SU-DHL-6 (cell line): Measurements from ENCODE around the gene MAPK10.

ENCODE experiments used
- H2AFZ ChIP-seq: fragments of 200-600 bp; sonication (generic); 2 replicates; pipeline ENCODE4 v1.6.1; 2014; ENCODE audit warnings: low read depth, mild to moderate bottlenecking, moderate library complexity, mixed read lengths, antibody characterized with exemption, low read length; ENCODE audit not compliant: severe bottlenecking
- H3F3A ChIP-seq: fragments of 200-600 bp; shearing (Covaris generic); 2 replicates; pipeline ENCODE4 v1.6.0; 2016; ENCODE audit warnings: antibody characterized with exemption, mild to moderate bottlenecking; ENCODE audit not compliant: insufficient read depth
- H3K27ac ChIP-seq: fragments of 200-600 bp; sonication (generic); 2 replicates; pipeline ENCODE4 v1.5.1; 2016; ENCODE audit warnings: low read depth, mild to moderate bottlenecking, low read length, moderate library complexity, mixed read lengths
- H3K27me3 ChIP-seq: fragments of 200-600 bp; sonication (generic), shearing (Covaris generic); 2 replicates; pipeline ENCODE4 v1.6.0; 2014; ENCODE audit warnings: mild to moderate bottlenecking, low read length
- H3K36me3 ChIP-seq: fragments of 200-600 bp; sonication (generic); 2 replicates; pipeline ENCODE4 v1.6.1; 2014; ENCODE audit warnings: mild to moderate bottlenecking, low read length, mixed read lengths
- H3K4me2 ChIP-seq: fragments of 300-600, 200-600 bp; shearing (Covaris generic), sonication (generic); 2 replicates; pipeline ENCODE4 v1.6.0; 2014; ENCODE audit warnings: low read length, low read depth, mild to moderate bottlenecking; ENCODE audit not compliant: poor library complexity, severe bottlenecking
- H3K4me3 ChIP-seq: fragments of 200-600 bp; sonication (generic); 2 replicates; pipeline ENCODE4 v1.5.1; 2014; ENCODE audit warnings: antibody characterized with exemption, low read length, mild to moderate bottlenecking, mixed read lengths; ENCODE audit not compliant: insufficient read depth, poor library complexity, severe bottlenecking
- H3K79me2 ChIP-seq: fragments of 200-600 bp; sonication (generic); 2 replicates; pipeline ENCODE4 v1.6.1; 2014; ENCODE audit warnings: mild to moderate bottlenecking, low read length, moderate library complexity; ENCODE audit not compliant: insufficient read depth
- H3K9ac ChIP-seq: fragments of 200-600 bp; sonication (generic); 2 replicates; pipeline ENCODE4 v1.7.0; 2014; ENCODE audit warnings: mild to moderate bottlenecking, low read length
- H3K9me2 ChIP-seq: fragments of 200-600 bp; sonication (generic); replicated peaks from 2 replicates; pipeline ENCODE4 v1.6.1; 2014; ENCODE audit warnings: low read length; ENCODE audit not compliant: insufficient read depth
- H3K9me3 ChIP-seq: fragments of 200-600 bp; sonication (generic); 2 replicates; pipeline ENCODE4 v1.6.1; 2014; ENCODE audit warnings: low read length, mixed read lengths; ENCODE audit not compliant: insufficient read depth
- H4K20me1 ChIP-seq: fragments of 200-600 bp; sonication (generic); 2 replicates; pipeline ENCODE4 v1.6.1; 2014; ENCODE audit warnings: low read depth, mild to moderate bottlenecking, antibody characterized with exemption, low read length, moderate library complexity, mixed read lengths
- EZH2phosphoT487 ChIP-seq: fragments of 200-600 bp; sonication (generic), shearing (Covaris generic); conservative IDR thresholded peaks from 2 replicates; pipeline ENCODE4 v1.6.1; 2018; ENCODE audit warnings: mild to moderate bottlenecking, antibody characterized with exemption, low read length, moderate library complexity, mixed read lengths
- TF ChIP-seq, protein P1 (sequence below): fragments of 200-600 bp; sonication (generic); IDR thresholded peaks from one replicate; pipeline ENCODE4 v1.5.1; 2017; ENCODE audit warnings: antibody characterized with exemption, mild to moderate bottlenecking, low read length, moderate library complexity; ENCODE audit not compliant: insufficient read depth, poor library complexity, severe bottlenecking

Gene MAPK10

GRCh38 chr4:86107112-86107511, 252.7 kb downstream of the MAPK10 start:
- Histone ChIP-seq H4K20me1 (no peaks in the 10 kb centered on the region), H3K9ac (no peak overlapping the region), H3K27me3 (no peaks in the 10 kb centered on the region), H3F3A (no peaks in the 10 kb centered on the region), H2AFZ (no peak overlapping the region), H3K4me2 (no peak overlapping the region), H3K79me2 (no peaks in the 10 kb centered on the region), H3K9me2 (no peaks in the 10 kb centered on the region), H3K4me3 (no peak overlapping the region), H3K9me3 (no peaks in the 10 kb centered on the region), H3K36me3 (no peaks in the 10 kb centered on the region), H3K27ac (no peak overlapping the region)
- TF ChIP-seq, protein P1, sequence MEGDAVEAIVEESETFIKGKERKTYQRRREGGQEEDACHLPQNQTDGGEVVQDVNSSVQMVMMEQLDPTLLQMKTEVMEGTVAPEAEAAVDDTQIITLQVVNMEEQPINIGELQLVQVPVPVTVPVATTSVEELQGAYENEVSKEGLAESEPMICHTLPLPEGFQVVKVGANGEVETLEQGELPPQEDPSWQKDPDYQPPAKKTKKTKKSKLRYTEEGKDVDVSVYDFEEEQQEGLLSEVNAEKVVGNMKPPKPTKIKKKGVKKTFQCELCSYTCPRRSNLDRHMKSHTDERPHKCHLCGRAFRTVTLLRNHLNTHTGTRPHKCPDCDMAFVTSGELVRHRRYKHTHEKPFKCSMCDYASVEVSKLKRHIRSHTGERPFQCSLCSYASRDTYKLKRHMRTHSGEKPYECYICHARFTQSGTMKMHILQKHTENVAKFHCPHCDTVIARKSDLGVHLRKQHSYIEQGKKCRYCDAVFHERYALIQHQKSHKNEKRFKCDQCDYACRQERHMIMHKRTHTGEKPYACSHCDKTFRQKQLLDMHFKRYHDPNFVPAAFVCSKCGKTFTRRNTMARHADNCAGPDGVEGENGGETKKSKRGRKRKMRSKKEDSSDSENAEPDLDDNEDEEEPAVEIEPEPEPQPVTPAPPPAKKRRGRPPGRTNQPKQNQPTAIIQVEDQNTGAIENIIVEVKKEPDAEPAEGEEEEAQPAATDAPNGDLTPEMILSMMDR, result no peak
- no peak for TF ChIP-seq EZH2phosphoT487

GRCh38 chr4:86106475-86106874, 253.4 kb downstream of the MAPK10 start:
- H3F3A ChIP-seq, result no peaks in the 10 kb centered on the region
- TF ChIP-seq, protein P1, result no peak
- TF ChIP-seq EZH2phosphoT487, result no peak
- no peaks in the 10 kb centered on the region for H3K9me2 ChIP-seq
- no peaks in the 10 kb centered on the region for H3K9me3 ChIP-seq
- no peak overlapping the region for H3K4me3 ChIP-seq
- H3K36me3 ChIP-seq, result no peaks in the 10 kb centered on the region
- H3K27me3 ChIP-seq, result no peaks in the 10 kb centered on the region
- H3K27ac ChIP-seq, result no peak overlapping the region
- no peak overlapping the region for H3K4me2 ChIP-seq
- H2AFZ ChIP-seq, result no peak overlapping the region
- H3K9ac ChIP-seq, result no peak overlapping the region
- no peaks in the 10 kb centered on the region for H4K20me1 ChIP-seq
- no peaks in the 10 kb centered on the region for H3K79me2 ChIP-seq

DNA sequence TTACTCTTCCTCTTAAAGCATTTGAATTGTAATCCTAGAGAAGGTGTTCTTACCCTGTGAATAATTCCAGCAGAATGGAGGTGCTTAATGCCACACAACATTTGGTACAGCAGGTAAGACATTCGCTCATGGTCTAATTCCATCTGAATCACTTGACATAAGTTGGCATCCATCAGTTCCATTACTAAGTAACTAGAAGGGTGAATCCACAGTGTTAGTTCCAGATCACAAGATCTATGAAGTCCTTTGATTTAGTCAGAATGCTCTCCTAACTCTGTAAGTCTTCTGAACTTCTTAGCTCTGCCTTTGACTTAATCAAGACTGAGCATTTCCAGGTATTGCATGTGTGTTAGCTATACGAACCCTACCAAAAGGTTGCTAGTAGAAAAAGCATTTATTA, 258.0 kb downstream of the MAPK10 start:
- Histone ChIP-seq H4K20me1 (no peaks in the 10 kb centered on the region), H3F3A (no peaks in the 10 kb centered on the region), H3K9me2 (no peaks in the 10 kb centered on the region), H3K4me3 (no peak overlapping the region), H3K36me3 (no peaks in the 10 kb centered on the region), H3K79me2 (no peaks in the 10 kb centered on the region), H3K4me2 (no peak overlapping the region), H3K27me3 (no peaks in the 10 kb centered on the region), H2AFZ (no peak overlapping the region), H3K9me3 (no peaks in the 10 kb centered on the region), H3K9ac (no peak overlapping the region), H3K27ac (no peak overlapping the region)
- TF ChIP-seq EZH2phosphoT487, result no peak
- TF ChIP-seq, protein P1, result no peak

GRCh38 chr4:86101410-86101809, 258.4 kb downstream of the MAPK10 start:
- no peaks in the 10 kb centered on the region for H4K20me1 ChIP-seq
- H3K9ac ChIP-seq, result no peak overlapping the region

More at GRCh38 chr4:86101410-86101809, 258.4 kb downstream of the MAPK10 start:
- Histone ChIP-seq H3K27ac (no peak overlapping the region), H3K27me3 (no peaks in the 10 kb centered on the region), H3K36me3 (no peaks in the 10 kb centered on the region), H3K9me3 (no peaks in the 10 kb centered on the region), H2AFZ (no peak overlapping the region), H3F3A (no peaks in the 10 kb centered on the region), H3K4me3 (no peak overlapping the region), H3K4me2 (no peak overlapping the region), H3K79me2 (no peaks in the 10 kb centered on the region), H3K9me2 (no peaks in the 10 kb centered on the region)
- TF ChIP-seq EZH2phosphoT487, result no peak
- TF ChIP-seq, protein P1, result no peak
